CD14-positive monocyte (primary cell): ENCODE results near the gene C9orf50. TPM values are rescaled to one million over a fixed set of nuclear protein-coding genes. Genes with fewer than 3 reads are reported as not detected.

ENCODE experiments used
- DNase-seq, 3 donors: peaks; one replicate each; pipeline ENCODE4 v3.0.0-alpha.2; 2011 to 2022
- H2AFZ ChIP-seq: 2 replicates; pipeline ENCODE4 v1.6.0; 2012; ENCODE audit warnings: mild to moderate bottlenecking, low read depth, low read length, inconsistent platforms; ENCODE audit not compliant: insufficient read depth, poor library complexity, severe bottlenecking
- H3K27ac ChIP-seq, 2 donors: 1 replicate in 1 of 2; 2 replicates in 1 of 2; pipeline ENCODE4 v1.5.1; 2012 to 2013; ENCODE audit warnings: low read length in 2 of 2, control low read depth in 1 of 2, inconsistent platforms in 1 of 2, low read depth in 1 of 2, mild to moderate bottlenecking in 1 of 2
- H3K27me3 ChIP-seq, 2 donors: one replicate each; pipeline versions ENCODE4 v1.6.0 to v1.6.1; 2011 to 2013; ENCODE audit warnings: low read length in 2 of 2; ENCODE audit not compliant: control insufficient read depth in 2 of 2, insufficient read depth in 2 of 2
- H3K36me3 ChIP-seq, 2 donors: replicated peaks in 1 of 2; 1 replicate in 1 of 2; 2 replicates in 1 of 2; pipeline versions ENCODE4 v1.5.1 to v1.6.1; 2012 to 2013; ENCODE audit warnings: low read length in 2 of 2, control low read depth in 1 of 2, inconsistent platforms in 1 of 2, mild to moderate bottlenecking in 1 of 2; ENCODE audit not compliant: insufficient read depth in 2 of 2, control insufficient read depth in 1 of 2
- H3K4me1 ChIP-seq, 2 donors: 1 replicate in 1 of 2; 2 replicates in 1 of 2; pipeline versions ENCODE4 v1.5.1 to v1.6.1; 2012 to 2013; ENCODE audit warnings: low read length in 2 of 2, control low read depth in 1 of 2, inconsistent platforms in 1 of 2, mild to moderate bottlenecking in 1 of 2, moderate library complexity in 1 of 2; ENCODE audit not compliant: insufficient read depth in 2 of 2, control insufficient read depth in 1 of 2
- H3K4me2 ChIP-seq: replicated peaks from 2 replicates; pipeline ENCODE3; 2012; ENCODE audit warnings: low read length, moderate library complexity, mild to moderate bottlenecking; ENCODE audit not compliant: poor library complexity, severe bottlenecking; ENCODE audit errors: extremely low read depth
- H3K4me3 ChIP-seq, 3 experiments: fragments of 200-600 bp in 1 of 3; sonication (generic) in 1 of 3; replicated peaks in 1 of 3; 1 replicate in 2 of 3; 2 replicates in 1 of 3; pipeline ENCODE4 v1.5.1; 2011 to 2013; ENCODE audit warnings: low read length in 3 of 3, mild to moderate bottlenecking in 3 of 3, control low read depth in 2 of 3, low read depth in 2 of 3, inconsistent platforms in 1 of 3, moderate library complexity in 1 of 3
- H3K79me2 ChIP-seq: 2 replicates; pipeline ENCODE4 v1.6.0; 2012; ENCODE audit warnings: mild to moderate bottlenecking, control low read depth, inconsistent platforms, low read length, moderate library complexity; ENCODE audit not compliant: insufficient read depth
- H3K9ac ChIP-seq: 2 replicates; pipeline ENCODE4 v1.6.0; 2017; ENCODE audit warnings: low read length, mild to moderate bottlenecking; ENCODE audit not compliant: insufficient read depth, poor library complexity, severe bottlenecking
- H3K9me3 ChIP-seq, 2 donors: replicated peaks in 1 of 2; 1 replicate in 1 of 2; 2 replicates in 1 of 2; pipeline versions ENCODE4 v1.5.1 to v1.6.1; 2012 to 2013; ENCODE audit warnings: low read length in 2 of 2, control low read depth in 1 of 2; ENCODE audit not compliant: control insufficient read depth in 1 of 2, insufficient read depth in 1 of 2
- H4K20me1 ChIP-seq: 2 replicates; pipeline ENCODE4 v1.6.0; 2012; ENCODE audit warnings: mild to moderate bottlenecking, low read length, control low read depth, moderate library complexity; ENCODE audit not compliant: insufficient read depth
- H3K27ac Mint-ChIP-seq, 7 donors: one replicate each; pipeline ENCODE4 v1.8.0; 2020; ENCODE audit warnings: mild to moderate bottlenecking in 7 of 7, mixed read lengths in 7 of 7, moderate library complexity in 6 of 7, inconsistent platforms in 2 of 7
- H3K27me3 Mint-ChIP-seq, 3 donors: one replicate each; pipeline ENCODE4 v1.8.0; 2021 to 2022; ENCODE audit warnings: low read depth in 3 of 3, mild to moderate bottlenecking in 3 of 3, mixed read lengths in 3 of 3, moderate library complexity in 3 of 3, inconsistent platforms in 1 of 3
- H3K36me3 Mint-ChIP-seq, 2 donors: one replicate each; pipeline ENCODE4 v1.8.0; 2020; ENCODE audit warnings: mixed read lengths in 2 of 2, inconsistent platforms in 1 of 2, mild to moderate bottlenecking in 1 of 2
- H3K4me1 Mint-ChIP-seq: one replicate; pipeline ENCODE4 v1.8.0; 2020; ENCODE audit warnings: mild to moderate bottlenecking, mixed read lengths
- H3K4me3 Mint-ChIP-seq, 2 donors: one replicate each; pipeline ENCODE4 v1.8.0; 2020; ENCODE audit warnings: mild to moderate bottlenecking in 2 of 2, mixed read lengths in 2 of 2, moderate library complexity in 1 of 2
- H3K9me3 Mint-ChIP-seq, 7 donors: one replicate each; pipeline ENCODE4 v1.8.0; 2020 to 2022; ENCODE audit warnings: mixed read lengths in 7 of 7, mild to moderate bottlenecking in 6 of 7, moderate library complexity in 6 of 7, inconsistent platforms in 2 of 7
- CTCF ChIP-seq: fragments of 200-600 bp; IDR thresholded peaks from one replicate; pipeline ENCODE4 v1.8.0; 2022; ENCODE audit warnings: antibody characterized with exemption, mild to moderate bottlenecking
- WGBS: methylation state at CpG from one replicate; pipeline ENCODE4 v1.1.5; 2013; ENCODE audit warnings: missing lambda C conversion rate; ENCODE audit not compliant: insufficient coverage; 5-methylcytosine and 5-hydroxymethylcytosine counted together
- intact Hi-C, 2 donors: fragments of 100-400 bp; cut with micrococcal nuclease; formaldehyde crosslinking; loops; one replicate each; pipeline versions ENCODE4 v1.15.0 to v1.15.1; 2023
- polyA plus RNA-seq, 3 donors: library from polyadenylated mRNA; depleted of rRNA in 1 of 3; unstranded in 2 of 3; stranded (reverse) in 1 of 3; fragments of 300-500 nt in 2 of 3; fragments of >200 nt in 1 of 3; fragmentation: Illumina TruSeq in 2 of 3; gene quantifications; 1 replicate in 2 of 3; 2 replicates in 1 of 3; pipeline ENCODE4 v1.2.3, GENCODE V29; 2012 to 2021

The C9orf50 gene
- polyA plus RNA-seq, 3 donors = not detected

- H3K9me3 Mint-ChIP-seq = peaks cover 0 to 2% (median 0%) of the 10 kb centered on the region in 7 donors
Measured at GRCh38 chr9:129582855-129583254, 38.0 kb downstream of the C9orf50 start.

GRCh38 chr9:129581505-129582189 lies 39.3 kb downstream of the C9orf50 start:
- intact Hi-C loops = no loop called here
- 77% methylated on average over 4 of the region's 4 CpGs for WGBS
- no peak for DNase-seq

More at GRCh38 chr9:129582855-129583254, 38.0 kb downstream of the C9orf50 start:
- Histone ChIP-seq H3K4me2 (no peak overlapping the region), H3K27ac (no peak overlapping the region), H3K27me3 (no peaks in the 10 kb centered on the region), H4K20me1 (no peaks in the 10 kb centered on the region), H3K79me2 (no peaks in the 10 kb centered on the region), H3K4me1 (peaks cover 22% of the 10 kb centered on the region in 2 donors), H3K9me3 (no peaks in the 10 kb centered on the region), H3K36me3 (no peaks in the 10 kb centered on the region), H3K4me3 (no peak overlapping the region), H2AFZ (peak overlapping the region; percentile 38), H3K9ac (no peak overlapping the region)
- H3K4me1 Mint-ChIP-seq = peaks cover 25% of the 10 kb centered on the region
- no peaks in the 10 kb centered on the region for H3K36me3 Mint-ChIP-seq
- no peak for DNase-seq
- intact Hi-C loops = no loop called here
- peaks cover 0 to 4% (median 2%) of the 10 kb centered on the region in 3 donors for H3K27me3 Mint-ChIP-seq
- WGBS = 86% methylated on average over 1 of the region's 3 CpGs
- no peak overlapping the region for H3K27ac Mint-ChIP-seq
- no peak for TF ChIP-seq CTCF
- no peak overlapping the region for H3K4me3 Mint-ChIP-seq

More at GRCh38 chr9:129581505-129582189, 39.3 kb downstream of the C9orf50 start:
- Mint-ChIP-seq H3K36me3 (no peaks in the 10 kb centered on the region), H3K9me3 (peaks cover 0 to 4% (median 2%) of the 10 kb centered on the region in 7 donors), H3K4me3 (peak overlapping the region in 1 of 2 donors; percentile 4), H3K27me3 (peaks cover 0 to 1% (median 0%) of the 10 kb centered on the region in 3 donors), H3K27ac (no peak overlapping the region), H3K4me1 (peaks cover 27% of the 10 kb centered on the region)
- Histone ChIP-seq H3K4me1 (peaks cover 22 to 26% of the 10 kb centered on the region in 2 donors), H3K27ac (no peak overlapping the region), H3K9ac (no peak overlapping the region), H3K27me3 (no peaks in the 10 kb centered on the region), H4K20me1 (no peaks in the 10 kb centered on the region), H3K36me3 (no peaks in the 10 kb centered on the region), H3K4me2 (no peak overlapping the region), H2AFZ (no peak overlapping the region), H3K4me3 (no peak overlapping the region), H3K79me2 (no peaks in the 10 kb centered on the region), H3K9me3 (no peaks in the 10 kb centered on the region)
- TF ChIP-seq CTCF = no peak
